OCI-LY7 (cell line): ENCODE measurements around the gene NCKIPSD. TPM values are rescaled to one million over a fixed set of nuclear protein-coding genes. Genes with fewer than 3 reads are reported as not detected.

Experiments
- BruUV-seq: library from RNA; stranded (reverse); fragments of 400-500 nt; replicated peaks from 2 replicates; lab custom pipeline; 2021; lab: Mats Ljungman, UMichigan
- CTCF ChIA-PET: fragments of 300-600 bp; sonication (Branson Sonifier 250); formaldehyde crosslinking; loops from one replicate; lab custom pipeline; 2022; ENCODE audit warnings: antibody characterized with exemption; ENCODE audit not compliant: unreplicated experiment; lab: Charles Lee
- POLR2A ChIA-PET: fragments of 300-600 bp; sonication (Branson Sonifier 250); formaldehyde crosslinking; loops from one replicate; lab custom pipeline; 2022; ENCODE audit warnings: antibody characterized with exemption; lab: Charles Lee
- DNase-seq: peaks from one replicate; pipeline ENCODE4 v3.0.0-alpha.2; 2015; ENCODE audit warnings: low spot score
- H2AFZ ChIP-seq: fragments of 200-600 bp; sonication (generic), shearing (Covaris generic); 2 replicates; pipeline ENCODE4 v1.6.1; 2014; ENCODE audit warnings: mild to moderate bottlenecking, antibody characterized with exemption, low read length, moderate library complexity
- H3K27ac ChIP-seq: fragments of 200-600 bp; sonication (generic); 2 replicates; pipeline ENCODE4 v1.5.1; 2014; ENCODE audit warnings: mixed run types, low read depth, mild to moderate bottlenecking, moderate library complexity, low read length, inconsistent platforms; ENCODE audit not compliant: poor library complexity, severe bottlenecking
- H3K36me3 ChIP-seq: fragments of 200-600 bp; sonication (generic); 2 replicates; pipeline ENCODE4 v1.6.1; 2014; ENCODE audit warnings: mild to moderate bottlenecking, antibody characterized with exemption, low read length, moderate library complexity, mixed read lengths; ENCODE audit not compliant: insufficient read depth
- H3K4me1 ChIP-seq: fragments of 200-600 bp; sonication (generic); 2 replicates; pipeline ENCODE4 v1.5.1; 2014; ENCODE audit warnings: mild to moderate bottlenecking, low read length; ENCODE audit not compliant: insufficient read depth, poor library complexity, severe bottlenecking
- H3K4me2 ChIP-seq: fragments of 200-600 bp; sonication (generic); 2 replicates; pipeline ENCODE4 v1.6.1; 2014; ENCODE audit warnings: mild to moderate bottlenecking, low read length
- H3K4me3 ChIP-seq: fragments of 200-600 bp; sonication (generic); 2 replicates; pipeline ENCODE4 v1.5.1; 2014; ENCODE audit warnings: mild to moderate bottlenecking, low read depth, low read length; ENCODE audit not compliant: poor library complexity, severe bottlenecking
- H3K79me2 ChIP-seq: fragments of 200-600 bp; sonication (generic); 2 replicates; pipeline ENCODE4 v1.6.1; 2016; ENCODE audit warnings: low read depth, mild to moderate bottlenecking, low read length, moderate library complexity, mixed read lengths; ENCODE audit not compliant: insufficient read depth
- H3K9me2 ChIP-seq: fragments of 200-600 bp; sonication (generic); 2 replicates; pipeline ENCODE4 v1.6.1; 2016; ENCODE audit warnings: mild to moderate bottlenecking, low read length, mixed read lengths; ENCODE audit not compliant: insufficient read depth
- H3K9me3 ChIP-seq: fragments of 200-600 bp; sonication (generic); 2 replicates; pipeline ENCODE4 v1.6.1; 2014; ENCODE audit warnings: mild to moderate bottlenecking, mixed run types, low read length, mixed read lengths
- H4K20me1 ChIP-seq: fragments of 200-600 bp; sonication (generic); 2 replicates; pipeline ENCODE4 v1.6.1; 2014; ENCODE audit warnings: mild to moderate bottlenecking, antibody characterized with exemption, low read length, moderate library complexity, mixed read lengths; ENCODE audit not compliant: insufficient read depth
- CTCF ChIP-seq: fragments of 200-600 bp; sonication (generic); conservative IDR thresholded peaks from 2 replicates; pipeline ENCODE4 v1.5.1; 2014; ENCODE audit warnings: mild to moderate bottlenecking, antibody characterized with exemption, low read length, moderate library complexity, mixed read lengths
- EZH2phosphoT487 ChIP-seq: fragments of 200-600 bp; sonication (generic); IDR thresholded peaks from 2 replicates; pipeline ENCODE4 v1.6.1; 2018; ENCODE audit warnings: low read depth, borderline replicate concordance, mild to moderate bottlenecking, mixed run types, antibody characterized with exemption, low read length, moderate library complexity, mixed read lengths
- intact Hi-C: fragments of 100-400 bp; cut with micrococcal nuclease; formaldehyde crosslinking; loops from one replicate; pipeline ENCODE4 v1.10.0; 2022; ENCODE audit not compliant: unreplicated experiment
- total RNA-seq, 2 experiments: library from RNA; depleted of rRNA in 1 of 2; stranded (reverse); fragments of >200 nt in 1 of 2; shearing (Covaris generic) in 1 of 2; gene quantifications; 2 replicates each; pipeline ENCODE4 v1.2.3, GENCODE V29; 2014 to 2022

Gene NCKIPSD
- total RNA-seq, 2 experiments from 2014 or later, result 34.8 to 39.9 TPM

- peak; percentile 99 for DNase-seq
- H3K79me2 ChIP-seq, result no peaks in the 10 kb centered on the region
- H3K36me3 ChIP-seq, result no peaks in the 10 kb centered on the region; the same call in none of the 2 replicates
- no TSS peak for BruUV-seq
- POLR2A ChIA-PET, result interaction anchor here (0.6 to 1.2 kb wide), 6 partner anchors 18 to 1063 kb away, joined by 3 to 4 read pairs (median 3); partner anchors contain the start of genes IP6K2 and PFKFB4
- no peak for TF ChIP-seq EZH2phosphoT487
- peak; percentile 90 for TF ChIP-seq CTCF
- H3K4me1 ChIP-seq, result no peaks in the 10 kb centered on the region
- H3K9me3 ChIP-seq, result no peaks in the 10 kb centered on the region
- peak overlapping the region; percentile 93 for H3K4me2 ChIP-seq
- peak overlapping the region; percentile 80 for H3K4me3 ChIP-seq
- intact Hi-C loops, result loop anchor here (1.0 to 5.0 kb wide), 4 partner anchors 21 to 101 kb away; partner anchors contain the start of genes NCKIPSD, SLC26A6, UCN2 and UQCRC1
- H3K27ac ChIP-seq, result peak overlapping the region; percentile 79
- CTCF ChIA-PET, result interaction anchor here (0.9 to 1.8 kb wide), 2 partner anchors 28 to 227 kb away, joined by 3 to 10 read pairs; partner anchors contain the start of gene SLC26A6
- no peaks in the 10 kb centered on the region for H3K9me2 ChIP-seq
- H4K20me1 ChIP-seq, result no peaks in the 10 kb centered on the region
- peak overlapping the region; percentile 74 for H2AFZ ChIP-seq
Measured at GRCh38 chr3:48663489-48664312, 22.0 kb downstream of the NCKIPSD start.

DNA sequence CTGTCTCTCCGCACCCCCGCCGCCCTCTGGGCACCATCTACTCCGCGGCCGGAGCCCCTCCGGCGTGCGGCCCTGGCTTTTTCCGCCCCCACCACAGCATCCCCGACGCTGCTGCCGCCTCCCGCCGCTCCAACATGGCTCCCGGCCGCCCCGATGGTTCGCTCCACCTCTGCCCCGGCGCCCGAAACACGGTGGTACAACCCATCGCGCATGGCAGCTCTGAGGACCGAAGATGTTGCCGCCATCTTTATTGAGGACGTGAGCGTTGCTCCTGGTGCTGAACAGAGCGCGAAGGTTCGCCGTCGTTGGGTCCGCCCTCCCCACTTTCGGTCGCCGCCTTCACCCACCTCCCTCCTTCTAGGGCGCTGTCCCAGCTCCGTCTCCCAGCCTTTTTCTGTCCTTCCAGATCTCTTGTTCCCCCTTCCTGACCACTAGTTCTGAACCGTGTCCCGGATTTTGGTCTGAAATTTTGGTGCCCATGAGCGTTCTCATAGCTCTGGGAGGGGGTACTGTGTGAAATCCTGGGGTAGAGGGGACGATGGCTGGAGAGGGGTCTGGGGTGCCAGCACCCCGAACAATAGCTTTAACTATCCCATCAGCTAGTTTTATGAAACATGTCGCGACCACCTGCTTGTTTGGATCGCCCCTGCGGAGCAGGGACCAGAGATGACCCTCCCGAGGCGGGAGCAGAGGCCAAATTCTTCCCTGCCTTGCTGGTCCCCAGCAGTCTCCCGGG lies 22.8 kb downstream of the NCKIPSD start, which contains the start of gene CELSR3:
Gene CELSR3, minus strand, starts transcription at position 134 of the 736 bp plus-strand sequence. CDS start 252 bp downstream, outside the sequence.
- H3K27ac ChIP-seq, result peak within 1 kb of the TSS; percentile 79
- DNase-seq, result peak; percentile 95
- H3K4me3 ChIP-seq, result peak within 1 kb of the TSS; percentile 80
- H3K79me2 ChIP-seq, result no peaks in the 10 kb centered on the region
- peak within 1 kb of the TSS; percentile 93 for H3K4me2 ChIP-seq
- intact Hi-C loops, result loop anchor here (1.0 to 5.0 kb wide), 4 partner anchors 22 to 101 kb away; partner anchors contain the start of genes NCKIPSD, SLC26A6, UCN2 and UQCRC1
- CTCF ChIA-PET, result interaction anchor here (0.9 to 1.8 kb wide), 2 partner anchors 28 to 226 kb away, joined by 3 to 10 read pairs; partner anchors contain the start of gene SLC26A6
- H3K9me3 ChIP-seq, result no peaks in the 10 kb centered on the region
- POLR2A ChIA-PET, result interaction anchor here (0.6 to 1.2 kb wide), 6 partner anchors 19 to 1062 kb away, joined by 3 to 4 read pairs (median 3); partner anchors contain the start of genes IP6K2 and PFKFB4
- no peaks in the 10 kb centered on the region for H3K9me2 ChIP-seq
- H4K20me1 ChIP-seq, result no peaks in the 10 kb centered on the region
- H2AFZ ChIP-seq, result peak within 1 kb of the TSS; percentile 74
- TF ChIP-seq CTCF, result no peak
- no peak for TF ChIP-seq EZH2phosphoT487
- no peaks in the 10 kb centered on the region for H3K4me1 ChIP-seq
- BruUV-seq, result TSS peak; percentile 90
- H3K36me3 ChIP-seq, result no peaks in the 10 kb centered on the region; the same call in 1 of the 2 replicates
